ENCODE data around the gene UQCC2.

DNA sequence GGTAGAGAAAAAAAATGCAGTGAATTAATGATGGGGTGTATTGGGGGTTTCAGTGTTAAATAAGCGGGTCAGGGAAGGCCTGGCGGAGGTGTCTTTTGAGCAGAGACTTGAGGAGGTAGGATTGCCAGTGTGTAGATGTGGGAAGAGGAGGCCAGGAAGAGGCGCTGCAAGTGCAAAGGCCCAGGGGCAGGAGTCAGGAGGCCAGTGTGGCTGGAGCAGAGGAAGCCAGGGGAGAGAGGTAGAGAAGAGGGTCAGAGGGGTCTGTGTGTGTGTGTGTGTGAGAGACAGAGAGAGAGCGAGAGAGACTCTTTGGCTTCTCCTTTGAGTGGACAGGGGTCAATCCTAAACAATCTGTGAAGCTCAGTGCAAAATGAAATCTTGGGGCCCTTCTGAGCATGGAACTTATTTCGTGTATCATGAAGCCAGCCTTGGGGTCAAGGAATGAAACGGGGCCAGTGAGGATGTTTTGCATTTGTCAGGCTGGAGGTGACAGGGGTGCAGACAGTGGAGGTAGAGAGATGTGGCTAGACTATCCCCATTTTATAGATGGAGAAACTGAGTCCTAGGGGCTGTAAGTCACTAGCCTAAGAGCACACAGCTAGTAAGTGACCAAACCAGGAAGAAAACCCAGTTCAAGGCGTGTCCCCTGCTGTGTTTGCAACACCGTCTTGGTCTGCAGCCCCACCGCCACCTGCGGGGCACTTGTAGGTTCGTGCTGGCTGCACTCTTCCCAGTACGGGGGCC lies 44.9 kb upstream of the UQCC2 start:
- TF ChIP-seq, protein P1, sequence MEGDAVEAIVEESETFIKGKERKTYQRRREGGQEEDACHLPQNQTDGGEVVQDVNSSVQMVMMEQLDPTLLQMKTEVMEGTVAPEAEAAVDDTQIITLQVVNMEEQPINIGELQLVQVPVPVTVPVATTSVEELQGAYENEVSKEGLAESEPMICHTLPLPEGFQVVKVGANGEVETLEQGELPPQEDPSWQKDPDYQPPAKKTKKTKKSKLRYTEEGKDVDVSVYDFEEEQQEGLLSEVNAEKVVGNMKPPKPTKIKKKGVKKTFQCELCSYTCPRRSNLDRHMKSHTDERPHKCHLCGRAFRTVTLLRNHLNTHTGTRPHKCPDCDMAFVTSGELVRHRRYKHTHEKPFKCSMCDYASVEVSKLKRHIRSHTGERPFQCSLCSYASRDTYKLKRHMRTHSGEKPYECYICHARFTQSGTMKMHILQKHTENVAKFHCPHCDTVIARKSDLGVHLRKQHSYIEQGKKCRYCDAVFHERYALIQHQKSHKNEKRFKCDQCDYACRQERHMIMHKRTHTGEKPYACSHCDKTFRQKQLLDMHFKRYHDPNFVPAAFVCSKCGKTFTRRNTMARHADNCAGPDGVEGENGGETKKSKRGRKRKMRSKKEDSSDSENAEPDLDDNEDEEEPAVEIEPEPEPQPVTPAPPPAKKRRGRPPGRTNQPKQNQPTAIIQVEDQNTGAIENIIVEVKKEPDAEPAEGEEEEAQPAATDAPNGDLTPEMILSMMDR (IDR thresholded peaks at IDR 0.05; ENCODE audit: insufficient read depth, low read length): no peak
- TF ChIP-seq GABPA (IDR thresholded peaks at IDR 0.05; ENCODE audit: low read depth): no peak

All from HL-60 (cell line).